GM21723 (cell line): ENCODE measurements around the gene TRABD.

ENCODE experiments used
- ATAC-seq: cut with Tn5 transposase; IDR thresholded peaks from one replicate; pipeline ENCODE4 v1.9.1; 2021; ENCODE audit warnings: mild to moderate bottlenecking, moderate library complexity; ENCODE audit not compliant: unreplicated experiment

TRABD gene

GRCh38 chr22:50184902-50185374, 775 bp upstream of the TRABD start:
- no peak for ATAC-seq

- no peak for ATAC-seq
Observed at GRCh38 chr22:50186181-50186714, 535 bp downstream of the TRABD start.

DNA sequence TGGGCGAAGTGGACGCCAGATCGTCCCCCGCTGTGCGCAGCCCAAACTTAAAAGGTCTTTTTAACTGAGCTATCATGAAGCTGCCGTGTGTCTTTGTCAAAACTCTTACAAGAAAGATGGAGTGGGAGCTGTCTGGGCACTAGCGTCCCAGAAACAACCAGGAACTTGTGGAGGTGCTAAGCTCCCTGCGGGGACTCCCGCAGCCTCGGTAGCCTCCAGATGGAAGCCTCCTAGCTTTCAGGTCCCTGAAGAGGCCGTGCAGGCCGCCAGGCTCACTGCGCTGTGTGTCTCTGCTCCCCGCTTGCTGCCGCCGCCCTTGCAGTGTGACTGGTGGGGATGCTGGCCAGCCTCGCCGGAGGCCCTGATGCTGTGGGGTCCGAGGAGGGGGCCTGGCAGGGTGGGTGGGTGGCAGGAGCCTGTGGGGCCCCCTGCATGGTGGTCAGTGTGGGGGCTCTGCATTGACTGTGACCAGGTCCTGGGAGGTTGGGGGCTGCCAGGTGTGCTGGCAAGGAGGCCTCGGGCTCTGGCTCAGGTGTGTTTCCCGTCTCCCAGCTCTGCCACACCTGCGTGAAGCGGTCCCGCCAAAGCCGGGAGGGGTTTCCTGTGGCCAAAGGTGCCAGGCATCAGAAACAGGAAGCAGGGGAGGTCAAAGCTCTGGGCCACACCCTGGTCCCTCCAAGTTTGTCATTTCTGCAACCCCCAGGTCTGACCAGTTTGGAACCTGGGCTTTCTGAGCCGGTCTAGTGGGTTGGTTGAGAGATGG, 1.2 kb downstream of the TRABD start:
- no peak for ATAC-seq

DNA sequence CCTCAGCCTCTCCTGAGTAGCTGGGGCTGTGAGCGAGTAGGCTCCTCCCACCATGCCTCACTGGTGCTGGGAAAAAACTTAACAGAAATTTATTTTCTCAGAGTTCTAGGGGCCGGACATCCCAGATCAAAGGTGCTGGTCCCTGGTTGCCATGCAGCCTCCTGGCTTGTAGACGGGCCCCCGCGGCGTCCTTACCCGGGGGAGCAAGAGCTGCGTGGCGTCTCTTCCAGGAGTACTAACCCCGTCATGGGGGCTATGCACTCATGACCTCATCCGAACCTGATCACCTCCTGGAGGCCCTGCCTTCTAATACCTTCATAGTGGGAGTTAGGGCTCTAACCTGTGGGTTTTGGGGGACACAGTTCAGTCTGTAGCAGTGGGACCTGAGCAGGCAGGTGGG, 2.6 kb downstream of the TRABD start:
- ATAC-seq, result no peak

DNA sequence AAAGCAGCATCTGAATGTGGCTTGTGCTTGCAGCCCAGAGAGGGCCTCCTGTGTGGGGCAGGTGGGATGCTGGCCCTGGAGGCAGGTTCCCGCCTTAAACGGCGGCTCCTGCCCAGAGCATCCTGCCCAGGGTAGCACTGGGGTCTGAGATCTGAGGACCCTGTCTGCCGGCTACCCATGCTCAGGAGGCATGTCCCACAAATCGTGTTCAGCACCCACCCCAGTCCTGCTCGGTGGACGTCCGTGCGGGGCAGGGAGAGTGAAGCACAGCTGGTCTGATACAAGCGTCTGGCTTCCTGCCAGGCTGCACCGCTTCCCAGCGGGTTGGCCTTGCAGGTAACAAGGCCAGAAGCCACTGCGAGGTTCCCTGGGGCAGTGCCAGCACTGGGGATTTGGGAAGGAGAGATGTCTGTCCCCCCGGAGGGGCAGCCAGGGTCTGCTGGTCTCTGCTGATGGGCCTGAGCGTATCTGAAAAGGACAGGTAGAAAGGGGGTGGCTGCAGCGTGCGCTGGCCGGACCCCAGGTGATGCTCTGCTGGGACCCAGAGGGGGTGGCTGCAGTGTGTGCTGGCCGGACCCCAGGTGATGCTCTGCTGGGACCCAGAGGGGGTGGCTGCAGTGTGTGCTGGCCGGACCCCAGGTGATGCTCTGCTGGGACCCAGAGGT, 3.6 kb downstream of the TRABD start:
- no peak for ATAC-seq

GRCh38 chr22:50189849-50190181, 4.1 kb downstream of the TRABD start:
- ATAC-seq, result no peak

- peak; percentile 43 for ATAC-seq
Observed at GRCh38 chr22:50190182-50190940, 4.6 kb downstream of the TRABD start.

DNA sequence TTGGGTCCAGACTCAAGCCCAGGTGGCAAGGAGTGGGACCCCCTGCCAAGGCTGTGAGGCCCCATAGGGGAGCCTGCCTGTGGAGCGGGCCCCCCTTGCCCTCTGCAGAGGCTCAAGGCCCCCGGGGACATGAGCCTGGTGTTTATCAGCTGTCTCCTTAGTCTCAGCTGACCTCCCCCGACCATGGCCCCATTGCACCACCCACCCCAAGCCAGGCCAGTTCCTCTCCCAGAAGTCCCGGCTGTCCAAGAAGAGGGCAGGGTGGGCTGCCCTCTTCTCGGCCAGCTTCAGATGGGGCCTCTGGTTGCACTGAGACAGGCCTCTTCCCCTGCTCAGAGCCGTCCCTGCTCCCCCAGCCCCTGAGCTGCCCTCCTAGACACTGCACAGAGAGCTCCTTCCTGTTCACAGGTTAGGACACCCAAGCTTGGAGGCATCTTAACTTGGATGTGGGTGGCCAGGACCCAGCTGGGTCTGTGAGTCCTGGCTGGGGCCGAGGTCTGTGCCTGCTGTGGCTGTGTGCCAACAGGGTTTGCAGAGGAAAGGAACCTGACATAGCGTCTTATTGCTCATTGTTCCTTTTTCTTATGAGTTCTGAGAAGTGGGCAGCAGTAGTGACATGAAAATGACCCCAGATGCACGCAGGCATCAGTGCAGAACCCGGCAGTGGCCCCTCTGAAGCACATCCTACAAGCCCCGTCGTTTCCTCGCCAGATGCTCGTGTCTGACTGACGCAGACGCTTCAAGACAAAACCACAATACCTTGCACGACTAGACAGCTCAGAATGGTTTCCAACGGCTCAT, 5.4 kb downstream of the TRABD start:
- no peak for ATAC-seq

GRCh38 chr22:50192436-50193204, 6.9 kb downstream of the TRABD start:
- ATAC-seq, result no peak

GRCh38 chr22:50193621-50194020, 7.9 kb downstream of the TRABD start:
- no peak for ATAC-seq

DNA sequence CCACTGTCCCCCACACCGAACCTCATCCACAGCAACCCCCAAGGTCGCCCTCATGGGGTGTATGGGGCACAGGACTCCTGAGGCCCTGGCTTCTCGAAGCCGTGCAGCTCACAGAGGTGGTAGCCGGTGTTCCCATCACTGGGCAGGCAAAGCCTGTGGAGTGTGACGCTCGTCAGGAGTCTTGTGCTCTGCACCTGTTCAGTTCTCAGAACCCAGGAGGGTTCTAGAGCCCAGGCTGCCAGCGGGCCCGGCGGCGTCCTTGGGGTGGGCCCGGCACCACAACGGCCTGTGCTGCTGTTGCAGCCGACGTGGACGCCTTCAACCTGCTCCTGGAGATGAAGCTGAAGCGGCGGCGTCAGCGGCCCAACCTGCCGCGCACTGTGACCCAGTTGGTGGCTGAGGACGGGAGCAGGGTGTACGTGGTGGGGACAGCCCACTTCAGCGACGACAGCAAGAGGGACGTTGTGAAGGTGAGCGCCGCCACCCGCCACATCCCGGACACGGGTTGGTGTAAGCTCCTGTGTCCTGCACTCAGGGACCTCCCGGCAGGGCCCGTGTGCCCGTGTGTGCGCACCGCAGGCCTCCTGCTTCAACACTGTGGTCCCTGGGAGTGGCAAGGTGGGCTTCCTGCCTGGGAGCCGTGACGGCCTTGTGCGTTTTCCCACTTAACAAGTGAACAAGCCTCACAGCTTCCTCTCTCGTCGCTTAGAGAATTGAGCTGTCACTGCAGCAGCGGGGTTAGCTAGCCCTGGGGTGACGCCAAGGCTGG, 8.5 kb downstream of the TRABD start:
- no peak for ATAC-seq

- no peak for ATAC-seq
Observed at GRCh38 chr22:50196256-50196655, 10.5 kb downstream of the TRABD start.

- ATAC-seq, result no peak
Observed at GRCh38 chr22:50197000-50197800, 11.5 kb downstream of the TRABD start.

GRCh38 chr22:50197856-50198623, 12.3 kb downstream of the TRABD start:
- no peak for ATAC-seq

GRCh38 chr22:50198624-50199017, 12.9 kb downstream of the TRABD start:
- no peak for ATAC-seq

- no peak for ATAC-seq
Observed at GRCh38 chr22:50199251-50199721, 13.6 kb downstream of the TRABD start.

DNA sequence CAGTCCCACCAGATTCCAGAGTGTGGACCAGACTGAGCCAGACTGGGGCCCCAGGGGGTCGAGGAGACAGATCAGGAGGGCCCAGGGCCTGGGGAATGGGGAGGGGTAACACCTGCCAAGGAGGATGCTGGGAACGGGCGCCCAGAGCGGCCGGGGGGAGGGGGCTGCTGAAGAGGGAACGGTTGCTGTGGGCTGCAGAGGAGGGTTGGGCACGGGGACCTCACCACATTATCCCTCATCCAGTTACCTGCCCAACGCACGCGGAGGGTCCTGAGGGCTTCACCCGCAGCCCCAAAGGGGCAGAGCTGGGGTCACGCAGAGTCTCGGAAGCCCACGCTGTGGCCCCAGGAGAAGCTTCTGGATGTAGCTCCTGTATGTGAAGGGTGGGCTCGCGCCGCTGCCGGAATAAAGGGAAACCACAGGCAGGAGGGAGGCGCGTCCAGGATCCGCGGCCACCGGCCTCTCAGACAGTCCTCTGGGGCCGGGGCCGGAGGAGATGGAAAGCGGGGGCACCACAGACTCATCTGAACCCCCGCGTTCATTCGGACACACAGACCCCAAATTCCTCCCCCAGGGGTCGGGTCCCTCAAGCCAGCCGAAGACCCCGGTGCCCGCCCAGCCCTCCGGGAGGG, 14.2 kb downstream of the TRABD start:
- ATAC-seq, result no peak
